ENCODE results near the gene SORBS1. TPM values are rescaled to one million over a fixed set of nuclear protein-coding genes. Genes with fewer than 3 reads are reported as not detected.

SORBS1 gene
- total RNA-seq, 6 experiments from 2014 or later = 56.4 to 97.9 (median 76.5) TPM

- ATAC-seq (no peak), DNase-seq (no peak)
- Histone ChIP-seq H3K27ac (no peak overlapping the region), H3K4me3 (no peak overlapping the region), H3K36me3 (no peaks in the 10 kb centered on the region), H3K4me1 (no peaks in the 10 kb centered on the region), H3K9me3 (no peaks in the 10 kb centered on the region), H3K27me3 (no peaks in the 10 kb centered on the region)
- 75% methylated on average over 4 of the region's 8 CpGs for WGBS (ENCODE audit: insufficient coverage, low coverage, low lambda C conversion rate, missing lambda C conversion rate)
- TF ChIP-seq, protein P1, sequence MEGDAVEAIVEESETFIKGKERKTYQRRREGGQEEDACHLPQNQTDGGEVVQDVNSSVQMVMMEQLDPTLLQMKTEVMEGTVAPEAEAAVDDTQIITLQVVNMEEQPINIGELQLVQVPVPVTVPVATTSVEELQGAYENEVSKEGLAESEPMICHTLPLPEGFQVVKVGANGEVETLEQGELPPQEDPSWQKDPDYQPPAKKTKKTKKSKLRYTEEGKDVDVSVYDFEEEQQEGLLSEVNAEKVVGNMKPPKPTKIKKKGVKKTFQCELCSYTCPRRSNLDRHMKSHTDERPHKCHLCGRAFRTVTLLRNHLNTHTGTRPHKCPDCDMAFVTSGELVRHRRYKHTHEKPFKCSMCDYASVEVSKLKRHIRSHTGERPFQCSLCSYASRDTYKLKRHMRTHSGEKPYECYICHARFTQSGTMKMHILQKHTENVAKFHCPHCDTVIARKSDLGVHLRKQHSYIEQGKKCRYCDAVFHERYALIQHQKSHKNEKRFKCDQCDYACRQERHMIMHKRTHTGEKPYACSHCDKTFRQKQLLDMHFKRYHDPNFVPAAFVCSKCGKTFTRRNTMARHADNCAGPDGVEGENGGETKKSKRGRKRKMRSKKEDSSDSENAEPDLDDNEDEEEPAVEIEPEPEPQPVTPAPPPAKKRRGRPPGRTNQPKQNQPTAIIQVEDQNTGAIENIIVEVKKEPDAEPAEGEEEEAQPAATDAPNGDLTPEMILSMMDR (IDR thresholded peaks at IDR 0.05) = no peak
- no peak for TF ChIP-seq POLR2A (IDR thresholded peaks at IDR 0.05)
- intact Hi-C loops (cut with DNase I) = no loop called here
Observed at GRCh38 chr10:95303535-95303934, 257.6 kb downstream of the SORBS1 start.

GRCh38 chr10:95300022-95300539 lies 261.1 kb downstream of the SORBS1 start:
- Histone ChIP-seq H3K36me3 (no peaks in the 10 kb centered on the region), H3K27me3 (no peaks in the 10 kb centered on the region), H3K27ac (no peak overlapping the region), H3K4me1 (peaks cover 0 to under 1% (median 0%) of the 10 kb centered on the region in 4 donors), H3K4me3 (no peak overlapping the region), H3K9me3 (no peaks in the 10 kb centered on the region)
- 89% methylated on average over 3 of the region's 3 CpGs for WGBS (ENCODE audit: insufficient coverage, low coverage, low lambda C conversion rate, missing lambda C conversion rate)
- ATAC-seq (no peak), DNase-seq (no peak)
- intact Hi-C loops (cut with DNase I) = no loop called here
- no peak for TF ChIP-seq POLR2A (IDR thresholded peaks at IDR 0.05)
- TF ChIP-seq, protein P1 (IDR thresholded peaks at IDR 0.05) = no peak

GRCh38 chr10:95297402-95297801 lies 263.8 kb downstream of the SORBS1 start:
- ATAC-seq (peak in 2 of 4 donors; percentile 39 to 47), DNase-seq (no peak)
- H3K27ac ChIP-seq = no peak overlapping the region
- no peaks in the 10 kb centered on the region for H3K27me3 ChIP-seq
- H3K36me3 ChIP-seq = no peaks in the 10 kb centered on the region
- peaks cover 0 to 6% (median 0%) of the 10 kb centered on the region in 4 donors for H3K4me1 ChIP-seq
- H3K4me3 ChIP-seq = no peak overlapping the region
- intact Hi-C loops (cut with DNase I) = no loop called here
- no peaks in the 10 kb centered on the region for H3K9me3 ChIP-seq
- TF ChIP-seq, protein P1 (IDR thresholded peaks at IDR 0.05) = no peak
- TF ChIP-seq POLR2A (IDR thresholded peaks at IDR 0.05) = no peak
- 62% methylated on average over 2 of the region's 3 CpGs for WGBS (ENCODE audit: insufficient coverage, low coverage, low lambda C conversion rate, missing lambda C conversion rate)

- 100% methylated on average over 3 of the region's 4 CpGs for WGBS (ENCODE audit: insufficient coverage, low coverage, low lambda C conversion rate, missing lambda C conversion rate)
- intact Hi-C loops (cut with DNase I) = no loop called here
- TF ChIP-seq, protein P1 (IDR thresholded peaks at IDR 0.05) = no peak
- TF ChIP-seq POLR2A (IDR thresholded peaks at IDR 0.05) = no peak
- H3K27ac ChIP-seq = no peak overlapping the region
- no peaks in the 10 kb centered on the region for H3K27me3 ChIP-seq
- H3K4me3 ChIP-seq = no peak overlapping the region
- no peak for ATAC-seq
- H3K36me3 ChIP-seq = no peaks in the 10 kb centered on the region
- peaks cover 0 to 6% (median 0%) of the 10 kb centered on the region in 4 donors for H3K4me1 ChIP-seq
- no peak for DNase-seq
- H3K9me3 ChIP-seq = no peaks in the 10 kb centered on the region
Observed at GRCh38 chr10:95296764-95297163, 264.4 kb downstream of the SORBS1 start.
